Measurements from ENCODE around the gene SLC22A23.

DNA sequence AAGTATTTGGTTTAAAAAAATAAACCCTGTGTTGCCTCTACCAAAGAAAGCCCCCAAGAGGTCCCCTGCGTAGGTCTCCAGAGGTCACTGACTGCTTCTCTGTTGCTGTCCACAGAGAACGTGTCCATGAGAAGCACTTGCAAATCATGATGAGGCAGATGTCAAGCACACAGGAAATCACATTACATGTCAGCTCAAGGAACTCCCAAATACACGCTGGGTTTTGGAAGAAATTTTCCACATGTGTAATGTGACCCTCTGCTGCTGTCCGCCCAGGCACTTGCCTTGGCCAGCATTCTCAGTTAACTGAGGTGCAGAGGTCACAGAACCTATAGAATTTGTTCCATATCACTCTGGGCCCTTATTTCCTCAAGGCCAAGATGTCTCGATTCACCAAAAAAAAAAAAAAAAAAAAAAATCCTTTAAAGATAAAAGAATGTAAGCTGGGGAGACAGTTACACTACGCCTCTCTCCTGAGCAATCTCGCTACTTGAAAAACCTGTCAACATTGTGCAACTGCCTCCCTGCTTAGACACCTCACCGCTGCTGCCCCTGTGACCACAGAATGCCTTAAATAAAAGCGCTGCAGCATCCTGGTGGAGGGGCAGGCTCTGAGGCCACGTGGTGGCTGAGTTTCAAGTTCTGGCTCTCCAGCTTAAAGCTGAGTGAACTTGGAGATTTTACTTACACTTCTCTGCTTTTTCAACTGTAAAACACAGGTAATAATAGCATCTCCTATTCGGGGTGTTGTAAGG is 42.3 kb downstream of the SLC22A23 start:
- TF ChIP-seq, protein P1, sequence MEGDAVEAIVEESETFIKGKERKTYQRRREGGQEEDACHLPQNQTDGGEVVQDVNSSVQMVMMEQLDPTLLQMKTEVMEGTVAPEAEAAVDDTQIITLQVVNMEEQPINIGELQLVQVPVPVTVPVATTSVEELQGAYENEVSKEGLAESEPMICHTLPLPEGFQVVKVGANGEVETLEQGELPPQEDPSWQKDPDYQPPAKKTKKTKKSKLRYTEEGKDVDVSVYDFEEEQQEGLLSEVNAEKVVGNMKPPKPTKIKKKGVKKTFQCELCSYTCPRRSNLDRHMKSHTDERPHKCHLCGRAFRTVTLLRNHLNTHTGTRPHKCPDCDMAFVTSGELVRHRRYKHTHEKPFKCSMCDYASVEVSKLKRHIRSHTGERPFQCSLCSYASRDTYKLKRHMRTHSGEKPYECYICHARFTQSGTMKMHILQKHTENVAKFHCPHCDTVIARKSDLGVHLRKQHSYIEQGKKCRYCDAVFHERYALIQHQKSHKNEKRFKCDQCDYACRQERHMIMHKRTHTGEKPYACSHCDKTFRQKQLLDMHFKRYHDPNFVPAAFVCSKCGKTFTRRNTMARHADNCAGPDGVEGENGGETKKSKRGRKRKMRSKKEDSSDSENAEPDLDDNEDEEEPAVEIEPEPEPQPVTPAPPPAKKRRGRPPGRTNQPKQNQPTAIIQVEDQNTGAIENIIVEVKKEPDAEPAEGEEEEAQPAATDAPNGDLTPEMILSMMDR (IDR thresholded peaks at IDR 0.05; ENCODE audit: low read depth, low read length), result no peak
- TF ChIP-seq EZH2phosphoT487 (IDR thresholded peaks at IDR 0.05; ENCODE audit: low read depth), result no peak

All from OCI-LY3 (cell line).